ENCODE data around the gene SNAPIN. TPM values are rescaled to one million over a fixed set of nuclear protein-coding genes. Genes with fewer than 3 reads are reported as not detected.

Gene SNAPIN
- total and polyA plus RNA-seq, 7 donors = 30.0 to 94.5 (median 51.2) TPM

- TF ChIP-seq EP300 (IDR thresholded peaks at IDR 0.05) (no peak), POLR2AphosphoS5 (IDR thresholded peaks at IDR 0.05) (no peak), POLR2A (IDR thresholded peaks at IDR 0.05) (no peak)
- TF ChIP-seq, protein P1, sequence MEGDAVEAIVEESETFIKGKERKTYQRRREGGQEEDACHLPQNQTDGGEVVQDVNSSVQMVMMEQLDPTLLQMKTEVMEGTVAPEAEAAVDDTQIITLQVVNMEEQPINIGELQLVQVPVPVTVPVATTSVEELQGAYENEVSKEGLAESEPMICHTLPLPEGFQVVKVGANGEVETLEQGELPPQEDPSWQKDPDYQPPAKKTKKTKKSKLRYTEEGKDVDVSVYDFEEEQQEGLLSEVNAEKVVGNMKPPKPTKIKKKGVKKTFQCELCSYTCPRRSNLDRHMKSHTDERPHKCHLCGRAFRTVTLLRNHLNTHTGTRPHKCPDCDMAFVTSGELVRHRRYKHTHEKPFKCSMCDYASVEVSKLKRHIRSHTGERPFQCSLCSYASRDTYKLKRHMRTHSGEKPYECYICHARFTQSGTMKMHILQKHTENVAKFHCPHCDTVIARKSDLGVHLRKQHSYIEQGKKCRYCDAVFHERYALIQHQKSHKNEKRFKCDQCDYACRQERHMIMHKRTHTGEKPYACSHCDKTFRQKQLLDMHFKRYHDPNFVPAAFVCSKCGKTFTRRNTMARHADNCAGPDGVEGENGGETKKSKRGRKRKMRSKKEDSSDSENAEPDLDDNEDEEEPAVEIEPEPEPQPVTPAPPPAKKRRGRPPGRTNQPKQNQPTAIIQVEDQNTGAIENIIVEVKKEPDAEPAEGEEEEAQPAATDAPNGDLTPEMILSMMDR (IDR thresholded peaks at IDR 0.05) = peak in 3 of 4 experiments; percentile 28 to 50 (median 42)
- Histone ChIP-seq H3K4me3 (peak within 1 kb of the TSS; percentile 45 to 62 (median 60)), H3K36me3 (no peaks in the 10 kb centered on the region), H3K27me3 (no peaks in the 10 kb centered on the region), H3K4me1 (peaks cover 0 to 41% (median 40%) of the 10 kb centered on the region in 4 donors), H3K9me3 (no peaks in the 10 kb centered on the region), H3K27ac (peak within 1 kb of the TSS; percentile 83 to 94 (median 90))
- 41 to 72% methylated on average over 10 of the region's 10 CpGs for WGBS, 2 donors
- DNase-seq = peak; percentile 78
- intact Hi-C loops (cut with DNase I) = loop anchor here (2.0 kb wide), 1 partner anchor 61 kb away; no protein-coding TSS in a partner anchor
These were observed 30.5 kb upstream of the SNAPIN start, which contains the start of gene S100A1 for GRCh38 chr1:153627715-153628626. TSS of gene S100A1 (plus strand) at chr1:153628434. CDS start at chr1:153630522, 2,088 bp downstream.

DNA sequence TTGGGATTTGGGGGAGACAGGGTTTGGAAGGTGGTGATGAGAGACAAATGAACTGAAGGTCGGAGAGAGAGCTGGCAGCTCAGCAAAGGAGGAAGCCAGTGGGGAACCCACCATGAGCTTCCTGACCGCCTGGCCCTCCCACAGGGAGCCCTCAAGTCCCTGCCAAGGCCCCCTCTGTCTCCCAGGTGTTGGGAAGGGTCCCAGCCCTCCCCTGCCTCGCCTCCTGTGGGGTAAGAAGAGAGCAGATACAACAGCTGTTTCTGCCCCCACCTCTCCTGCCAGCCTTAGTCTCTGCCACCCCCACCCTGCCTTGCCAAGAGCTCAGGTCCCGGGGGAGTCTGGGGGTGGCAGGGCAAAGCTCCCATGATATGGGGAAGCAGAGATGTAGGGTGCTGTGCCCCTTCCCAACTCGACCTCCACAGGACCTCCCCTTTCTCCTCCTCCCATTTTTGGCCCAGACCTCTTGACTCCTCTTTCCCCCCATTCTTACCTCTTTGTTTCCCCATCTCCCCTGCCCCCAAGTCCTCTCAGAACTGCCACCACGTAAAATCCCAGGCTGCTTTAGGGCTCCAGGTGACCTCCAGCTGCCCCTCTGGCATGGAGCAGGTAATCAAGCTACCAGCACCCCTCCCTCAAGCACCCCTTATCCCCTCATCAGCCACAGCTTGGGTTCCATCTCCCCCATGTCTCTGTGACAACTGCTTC, 29.7 kb upstream of the SNAPIN start:
- H3K4me1 ChIP-seq = peaks cover 0 to 45% (median 40%) of the 10 kb centered on the region in 4 donors
- H3K9me3 ChIP-seq = no peaks in the 10 kb centered on the region
- intact Hi-C loops (cut with DNase I) = no loop called here
- H3K27me3 ChIP-seq = no peaks in the 10 kb centered on the region
- no peaks in the 10 kb centered on the region for H3K36me3 ChIP-seq
- DNase-seq = no peak
- H3K4me3 ChIP-seq = no peak overlapping the region
- H3K27ac ChIP-seq = peak overlapping the region; percentile 83 to 94 (median 90)
- 72 to 90% methylated on average over 6 of the region's 6 CpGs for WGBS, 2 donors
- TF ChIP-seq EP300 (IDR thresholded peaks at IDR 0.05) = no peak
- TF ChIP-seq, protein P1 (IDR thresholded peaks at IDR 0.05) = no peak
- no peak for TF ChIP-seq POLR2A (IDR thresholded peaks at IDR 0.05)
- no peak for TF ChIP-seq POLR2AphosphoS5 (IDR thresholded peaks at IDR 0.05)

GRCh38 chr1:153629343-153629665, 29.2 kb upstream of the SNAPIN start:
- no peak overlapping the region for H3K4me3 ChIP-seq
- H3K36me3 ChIP-seq = no peaks in the 10 kb centered on the region
- intact Hi-C loops (cut with DNase I) = no loop called here
- TF ChIP-seq, protein P1 (IDR thresholded peaks at IDR 0.05) = no peak
- TF ChIP-seq EP300 (IDR thresholded peaks at IDR 0.05) (no peak), POLR2AphosphoS5 (IDR thresholded peaks at IDR 0.05) (no peak), POLR2A (IDR thresholded peaks at IDR 0.05) (no peak)
- H3K4me1 ChIP-seq = peaks cover 0 to 41% (median 36%) of the 10 kb centered on the region in 4 donors
- no peaks in the 10 kb centered on the region for H3K27me3 ChIP-seq
- H3K9me3 ChIP-seq = no peaks in the 10 kb centered on the region
- DNase-seq = no peak
- H3K27ac ChIP-seq = peak overlapping the region; percentile 7 to 94 (median 52)
- WGBS, 2 donors = 86 to 88% methylated on average over 5 of the region's 5 CpGs

DNA sequence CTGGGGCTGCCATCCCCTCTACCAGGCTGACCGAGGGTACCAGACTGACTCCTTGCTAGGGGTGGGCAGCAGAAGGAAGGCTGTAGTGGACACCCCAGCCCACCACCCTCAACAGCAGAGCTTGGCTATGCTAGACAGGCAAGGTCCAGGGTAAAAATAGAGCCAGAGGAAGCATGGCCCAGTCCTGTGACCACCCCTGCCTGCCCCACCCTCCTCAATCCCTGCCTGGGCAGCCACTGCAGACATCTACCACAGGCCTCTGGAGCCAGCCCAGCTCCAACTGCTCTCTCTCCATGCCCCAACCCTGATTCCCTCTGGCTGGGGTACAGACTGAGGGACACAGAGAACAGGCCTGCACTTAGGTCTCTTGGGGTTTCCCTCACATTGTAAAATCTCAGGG, 28.5 kb upstream of the SNAPIN start:
- DNase-seq = no peak

More for the DNA sequence above, 28.5 kb upstream of the SNAPIN start:
- Histone ChIP-seq H3K4me3 (no peak overlapping the region), H3K9me3 (no peaks in the 10 kb centered on the region), H3K36me3 (no peaks in the 10 kb centered on the region), H3K27me3 (no peaks in the 10 kb centered on the region), H3K4me1 (peaks cover 0 to 37% (median 32%) of the 10 kb centered on the region in 4 donors), H3K27ac (peak overlapping the region in 2 of 4 donors; percentile 22 to 94)
- TF ChIP-seq POLR2A (IDR thresholded peaks at IDR 0.05) (no peak), EP300 (IDR thresholded peaks at IDR 0.05) (no peak), POLR2AphosphoS5 (IDR thresholded peaks at IDR 0.05) (no peak)
- TF ChIP-seq, protein P1 (IDR thresholded peaks at IDR 0.05) = no peak
- intact Hi-C loops (cut with DNase I) = no loop called here
- 95% methylated on average over 1 of the region's 1 CpG for WGBS, 2 donors

All from sigmoid colon (tissue), 7 donors.